Neutrophil (primary cell): Measurements from ENCODE around the gene IFI35.

Source experiments
- H3K27ac ChIP-seq: fragments of 200-600 bp; sonication (generic); 2 replicates; pipeline ENCODE4 v1.5.1; 2016; ENCODE audit warnings: mild to moderate bottlenecking, moderate library complexity
- H3K27me3 ChIP-seq: fragments of 200-600 bp; sonication (generic); 2 replicates; pipeline ENCODE4 v1.6.0; 2016; ENCODE audit warnings: mild to moderate bottlenecking
- H3K36me3 ChIP-seq: fragments of 200-600 bp; sonication (generic); 2 replicates; pipeline ENCODE4 v1.5.1; 2017
- H3K4me1 ChIP-seq, 2 experiments: fragments of 200-600 bp in 1 of 2; sonication (generic) in 1 of 2; 1 replicate in 1 of 2; 2 replicates in 1 of 2; pipeline versions ENCODE4 v1.5.1 to v1.6.1; 2013 to 2016; ENCODE audit warnings: low read depth in 1 of 2, low read length in 1 of 2, mild to moderate bottlenecking in 1 of 2, moderate library complexity in 1 of 2; ENCODE audit not compliant: control insufficient read depth in 1 of 2, insufficient read depth in 1 of 2
- H3K4me3 ChIP-seq, 2 experiments: fragments of 200-600 bp in 1 of 2; sonication (generic) in 1 of 2; 1 replicate in 1 of 2; 2 replicates in 1 of 2; pipeline ENCODE4 v1.5.1; 2013 to 2016; ENCODE audit warnings: low read depth in 1 of 2, low read length in 1 of 2, mild to moderate bottlenecking in 1 of 2, moderate library complexity in 1 of 2
- H3K9me3 ChIP-seq: fragments of 200-600 bp; sonication (generic); 2 replicates; pipeline ENCODE4 v1.5.1; 2016
- TF ChIP-seq, protein P1 (sequence below): fragments of 200-600 bp; sonication (generic); IDR thresholded peaks from 2 replicates; pipeline ENCODE4 v1.5.1; 2016; ENCODE audit warnings: antibody characterized with exemption

Gene IFI35

DNA sequence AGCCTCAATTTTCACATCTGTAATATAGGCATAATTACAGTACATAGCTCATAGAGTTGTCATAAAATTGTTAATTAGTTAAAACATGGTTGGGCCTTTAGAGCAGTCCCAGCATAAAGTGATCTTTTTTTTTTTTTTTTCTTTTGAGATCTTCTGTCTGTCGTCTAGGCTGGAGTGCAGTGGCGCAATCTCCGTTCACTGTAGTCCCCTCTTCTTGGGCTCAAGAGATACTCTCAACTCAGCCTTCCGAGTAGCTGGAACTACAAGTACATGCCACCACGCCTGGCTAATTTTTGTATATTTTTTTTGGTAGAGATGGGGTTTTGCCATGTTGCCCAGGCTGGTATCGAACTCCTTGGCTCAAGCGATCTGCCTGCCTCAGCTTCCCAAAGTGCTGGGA, 49.5 kb downstream of the IFI35 start:
- no peak overlapping the region for H3K27ac ChIP-seq
- TF ChIP-seq, protein P1, sequence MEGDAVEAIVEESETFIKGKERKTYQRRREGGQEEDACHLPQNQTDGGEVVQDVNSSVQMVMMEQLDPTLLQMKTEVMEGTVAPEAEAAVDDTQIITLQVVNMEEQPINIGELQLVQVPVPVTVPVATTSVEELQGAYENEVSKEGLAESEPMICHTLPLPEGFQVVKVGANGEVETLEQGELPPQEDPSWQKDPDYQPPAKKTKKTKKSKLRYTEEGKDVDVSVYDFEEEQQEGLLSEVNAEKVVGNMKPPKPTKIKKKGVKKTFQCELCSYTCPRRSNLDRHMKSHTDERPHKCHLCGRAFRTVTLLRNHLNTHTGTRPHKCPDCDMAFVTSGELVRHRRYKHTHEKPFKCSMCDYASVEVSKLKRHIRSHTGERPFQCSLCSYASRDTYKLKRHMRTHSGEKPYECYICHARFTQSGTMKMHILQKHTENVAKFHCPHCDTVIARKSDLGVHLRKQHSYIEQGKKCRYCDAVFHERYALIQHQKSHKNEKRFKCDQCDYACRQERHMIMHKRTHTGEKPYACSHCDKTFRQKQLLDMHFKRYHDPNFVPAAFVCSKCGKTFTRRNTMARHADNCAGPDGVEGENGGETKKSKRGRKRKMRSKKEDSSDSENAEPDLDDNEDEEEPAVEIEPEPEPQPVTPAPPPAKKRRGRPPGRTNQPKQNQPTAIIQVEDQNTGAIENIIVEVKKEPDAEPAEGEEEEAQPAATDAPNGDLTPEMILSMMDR, result no peak
- no peaks in the 10 kb centered on the region for H3K9me3 ChIP-seq
- no peaks in the 10 kb centered on the region for H3K27me3 ChIP-seq
- H3K36me3 ChIP-seq, result peaks cover 72% of the 10 kb centered on the region
- H3K4me1 ChIP-seq, result no peaks in the 10 kb centered on the region
- no peak overlapping the region for H3K4me3 ChIP-seq

DNA sequence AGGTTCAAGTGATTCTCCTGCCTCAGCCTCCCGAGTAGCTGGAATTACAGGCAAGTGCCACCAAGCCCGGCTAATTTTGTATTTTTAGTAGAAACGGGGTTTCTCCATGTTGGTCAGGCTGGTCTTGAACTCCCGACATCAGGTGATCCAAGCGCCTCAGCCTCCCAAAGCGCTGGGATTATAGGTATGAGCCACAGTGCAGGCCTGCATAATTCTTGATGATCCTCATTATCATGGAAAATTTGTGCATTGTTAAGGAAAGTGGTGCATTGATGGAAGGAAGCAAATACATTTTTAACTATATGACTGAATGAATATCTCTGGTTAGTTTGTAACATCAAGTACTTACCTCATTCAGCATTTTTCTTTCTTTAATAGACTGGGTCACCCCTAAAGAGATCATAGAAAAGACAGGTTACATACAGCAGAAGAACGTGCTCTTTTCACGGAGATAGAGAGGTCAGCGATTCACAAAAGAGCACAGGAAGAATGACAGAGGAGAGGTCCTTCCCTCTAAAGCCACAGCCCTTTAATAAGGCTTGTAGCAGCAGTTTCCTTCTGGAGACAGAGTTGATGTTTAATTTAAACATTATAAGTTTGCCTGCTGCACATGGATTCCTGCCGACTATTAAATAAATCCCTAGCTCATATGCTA, 56.5 kb downstream of the IFI35 start:
- Histone ChIP-seq H3K27ac (no peak overlapping the region), H3K9me3 (no peaks in the 10 kb centered on the region), H3K27me3 (no peaks in the 10 kb centered on the region), H3K4me3 (no peak overlapping the region), H3K36me3 (peaks cover 61% of the 10 kb centered on the region), H3K4me1 (no peaks in the 10 kb centered on the region)
- TF ChIP-seq, protein P1, result no peak
